ENCODE measurements around the gene STON1. TPM values are rescaled to one million over a fixed set of nuclear protein-coding genes. Genes with fewer than 3 reads are reported as not detected.
A peak's percentile ranks its signal among the peaks of the same experiment; 100 is the strongest.

Gene STON1
- total RNA-seq, 2 donors from 2014 or later: 15.0 to 19.5 TPM

GRCh38 chr2:48504647-48505327 is 25.2 kb upstream of the STON1 start:
- WGBS, 2 experiments (ENCODE audit: insufficient coverage in 1 of 2, insufficient read length in 1 of 2): 86 to 94% methylated on average over 1 to 4 of the region's 4 CpGs
- H3K9ac ChIP-seq (ENCODE audit: extremely low read depth, low read length, poor library complexity, severe bottlenecking): no peak overlapping the region
- H3K9me3 Mint-ChIP-seq: no peaks in the 10 kb centered on the region
- no peak overlapping the region for H3K27ac ChIP-seq (ENCODE audit: low read depth, low read length)
- H3K27me3 Mint-ChIP-seq (ENCODE audit: insufficient read depth): no peaks in the 10 kb centered on the region
- DNase-seq: no peak
- H3K36me3 ChIP-seq (ENCODE audit: control insufficient read depth, insufficient read depth, low read length): peaks cover 62% of the 10 kb centered on the region
- TF ChIP-seq CTCF (conservative IDR thresholded peaks at IDR 0.05): no peak
- H3K27ac Mint-ChIP-seq: peak overlapping the region; percentile 60
- peaks cover 58% of the 10 kb centered on the region for H3K36me3 Mint-ChIP-seq (ENCODE audit: low read depth)
- no peaks in the 10 kb centered on the region for H3K27me3 ChIP-seq (ENCODE audit: control insufficient read depth, insufficient read depth, low read length, poor library complexity, severe bottlenecking)
- H3K9me3 ChIP-seq (ENCODE audit: control insufficient read depth, low read length): no peaks in the 10 kb centered on the region
- peaks cover 24% of the 10 kb centered on the region for H3K4me1 Mint-ChIP-seq
- no peak overlapping the region for H3K4me3 Mint-ChIP-seq
- no peak overlapping the region for H3K4me3 ChIP-seq (ENCODE audit: low read length)
- peaks cover 8% of the 10 kb centered on the region for H3K4me1 ChIP-seq (ENCODE audit: control insufficient read depth, insufficient read depth, low read length)

- H3K27ac Mint-ChIP-seq: no peak overlapping the region
- no peaks in the 10 kb centered on the region for H3K27me3 Mint-ChIP-seq (ENCODE audit: insufficient read depth)
- DNase-seq: no peak
- no peaks in the 10 kb centered on the region for H3K9me3 Mint-ChIP-seq
- Histone ChIP-seq H3K36me3 (ENCODE audit: control insufficient read depth, insufficient read depth, low read length) (peaks cover 69% of the 10 kb centered on the region), H3K9me3 (ENCODE audit: control insufficient read depth, low read length) (no peaks in the 10 kb centered on the region), H3K4me3 (ENCODE audit: low read length) (no peak overlapping the region), H3K4me1 (ENCODE audit: control insufficient read depth, insufficient read depth, low read length) (peaks cover 8% of the 10 kb centered on the region), H3K9ac (ENCODE audit: extremely low read depth, low read length, poor library complexity, severe bottlenecking) (no peak overlapping the region), H3K27ac (ENCODE audit: low read depth, low read length) (no peak overlapping the region), H3K27me3 (ENCODE audit: control insufficient read depth, insufficient read depth, low read length, poor library complexity, severe bottlenecking) (no peaks in the 10 kb centered on the region)
- H3K36me3 Mint-ChIP-seq (ENCODE audit: low read depth): peaks cover 59% of the 10 kb centered on the region
- WGBS, 2 experiments (ENCODE audit: insufficient coverage in 1 of 2, insufficient read length in 1 of 2): 96 to 97% methylated on average over 4 of the region's 4 CpGs
- H3K4me3 Mint-ChIP-seq: no peak overlapping the region
- TF ChIP-seq CTCF (conservative IDR thresholded peaks at IDR 0.05): no peak
- H3K4me1 Mint-ChIP-seq: peaks cover 33% of the 10 kb centered on the region
Observed at GRCh38 chr2:48507111-48507510, 22.8 kb upstream of the STON1 start.

- Histone ChIP-seq H3K9me3 (ENCODE audit: control insufficient read depth, low read length) (no peaks in the 10 kb centered on the region), H3K4me1 (ENCODE audit: control insufficient read depth, insufficient read depth, low read length) (peaks cover 8% of the 10 kb centered on the region), H3K27me3 (ENCODE audit: control insufficient read depth, insufficient read depth, low read length, poor library complexity, severe bottlenecking) (no peaks in the 10 kb centered on the region), H3K9ac (ENCODE audit: extremely low read depth, low read length, poor library complexity, severe bottlenecking) (peak overlapping the region; percentile 74), H3K4me3 (ENCODE audit: low read length) (peak overlapping the region; percentile 50), H3K27ac (ENCODE audit: low read depth, low read length) (peak overlapping the region; percentile 84), H3K36me3 (ENCODE audit: control insufficient read depth, insufficient read depth, low read length) (peaks cover 74% of the 10 kb centered on the region)
- DNase-seq: peak; percentile 80
- no peaks in the 10 kb centered on the region for H3K27me3 Mint-ChIP-seq (ENCODE audit: insufficient read depth)
- peak overlapping the region; percentile 98 for H3K27ac Mint-ChIP-seq
- WGBS, 2 experiments (ENCODE audit: insufficient coverage in 1 of 2, insufficient read length in 1 of 2): 25 to 29% methylated on average over 4 to 5 of the region's 5 CpGs
- H3K4me3 Mint-ChIP-seq: peak overlapping the region; percentile 23
- no peak for TF ChIP-seq CTCF (conservative IDR thresholded peaks at IDR 0.05)
- H3K9me3 Mint-ChIP-seq: no peaks in the 10 kb centered on the region
- H3K4me1 Mint-ChIP-seq: peaks cover 39% of the 10 kb centered on the region
- H3K36me3 Mint-ChIP-seq (ENCODE audit: low read depth): peaks cover 61% of the 10 kb centered on the region
Observed at GRCh38 chr2:48508461-48509124, 21.4 kb upstream of the STON1 start.
